ENCODE data around the gene ZKSCAN8. TPM values are rescaled to one million over a fixed set of nuclear protein-coding genes. Genes with fewer than 3 reads are reported as not detected.
"Not testable (repeated sequence)": the region's sequence is repeated elsewhere in the genome, so short reads cannot be mapped to it uniquely, and the experiment has no call there.

The ZKSCAN8 gene
- total RNA-seq, result 28.2 TPM

DNA sequence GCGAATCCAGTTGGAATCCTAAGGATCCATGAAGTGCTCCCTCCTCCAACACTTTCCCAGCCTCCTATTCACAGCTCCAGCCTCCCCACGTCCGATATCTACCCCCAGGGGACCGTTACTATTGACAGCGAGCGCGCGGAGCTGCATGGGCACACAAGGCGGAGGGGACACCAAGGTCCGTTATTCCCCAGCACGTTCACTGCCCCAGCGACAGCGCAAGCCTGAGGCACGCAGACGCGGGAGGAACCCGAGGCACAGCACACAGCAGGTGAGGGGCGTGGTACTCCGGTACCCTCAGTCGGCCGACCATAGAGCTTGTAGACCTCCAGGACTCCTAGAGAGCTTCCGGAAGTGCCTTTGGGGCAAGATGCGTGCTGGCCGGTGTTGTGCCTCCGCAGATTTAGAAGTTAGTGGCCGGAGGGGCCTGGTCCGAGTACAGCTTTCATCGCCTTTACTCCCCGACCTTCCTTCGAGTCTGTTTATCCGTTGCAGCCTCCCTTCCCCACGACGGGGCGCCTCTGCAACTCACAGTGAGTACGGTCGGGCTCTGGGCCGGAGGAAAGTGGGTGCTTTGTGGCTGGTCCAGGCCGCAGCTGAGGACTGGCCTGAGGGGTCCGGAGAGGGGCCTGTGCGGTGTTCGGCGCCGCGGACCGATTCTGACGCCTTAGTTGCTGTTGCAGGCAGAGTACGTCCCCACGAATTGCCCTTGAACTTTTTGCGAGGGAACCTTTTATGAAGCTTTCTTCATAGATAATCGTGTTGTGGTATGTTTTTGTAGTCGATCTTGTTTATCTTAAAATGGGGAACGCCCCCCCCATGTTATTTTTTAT lies at the start of gene ZKSCAN8:
ZKSCAN8 (plus strand) TSS at position 384 of the 830 bp plus-strand sequence. CDS start 6,525 bp downstream, outside the sequence.
- peak; percentile 86 for DNase-seq

- DNase-seq, result not testable (repeated sequence)
Measured at GRCh38 chr6:28102222-28102621, 39.5 kb upstream of the ZKSCAN8 start.

DNA sequence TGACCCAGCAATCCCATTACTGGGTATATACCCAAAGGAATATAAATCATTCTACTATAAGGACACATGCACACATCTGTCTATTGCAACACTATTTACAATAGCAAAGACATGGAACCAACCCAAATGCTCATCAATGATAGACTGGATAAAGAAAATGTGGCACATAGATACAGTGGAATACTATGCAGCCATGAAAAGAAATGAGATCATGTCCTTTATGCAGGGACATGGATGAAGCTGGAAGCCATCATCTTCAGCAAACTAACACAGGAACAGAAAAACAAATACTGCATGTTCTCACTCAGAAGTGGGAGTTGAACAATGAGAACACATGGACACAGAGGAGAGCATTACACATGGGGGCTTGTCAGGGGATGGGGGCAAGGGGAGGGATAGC lies 39.0 kb upstream of the ZKSCAN8 start:
- not testable (repeated sequence) for DNase-seq

- peak; percentile 81 for DNase-seq
Measured at GRCh38 chr6:28104392-28105244, 37.1 kb upstream of the ZKSCAN8 start.

GRCh38 chr6:28105245-28105639 lies 36.4 kb upstream of the ZKSCAN8 start:
- no peak for DNase-seq

- no peak for DNase-seq
Measured at GRCh38 chr6:28107506-28107905, 34.2 kb upstream of the ZKSCAN8 start.

- DNase-seq, result no peak
Measured at GRCh38 chr6:28111964-28112363, 29.7 kb upstream of the ZKSCAN8 start.

GRCh38 chr6:28115799-28116198 lies 25.9 kb upstream of the ZKSCAN8 start:
- no peak for DNase-seq

DNA sequence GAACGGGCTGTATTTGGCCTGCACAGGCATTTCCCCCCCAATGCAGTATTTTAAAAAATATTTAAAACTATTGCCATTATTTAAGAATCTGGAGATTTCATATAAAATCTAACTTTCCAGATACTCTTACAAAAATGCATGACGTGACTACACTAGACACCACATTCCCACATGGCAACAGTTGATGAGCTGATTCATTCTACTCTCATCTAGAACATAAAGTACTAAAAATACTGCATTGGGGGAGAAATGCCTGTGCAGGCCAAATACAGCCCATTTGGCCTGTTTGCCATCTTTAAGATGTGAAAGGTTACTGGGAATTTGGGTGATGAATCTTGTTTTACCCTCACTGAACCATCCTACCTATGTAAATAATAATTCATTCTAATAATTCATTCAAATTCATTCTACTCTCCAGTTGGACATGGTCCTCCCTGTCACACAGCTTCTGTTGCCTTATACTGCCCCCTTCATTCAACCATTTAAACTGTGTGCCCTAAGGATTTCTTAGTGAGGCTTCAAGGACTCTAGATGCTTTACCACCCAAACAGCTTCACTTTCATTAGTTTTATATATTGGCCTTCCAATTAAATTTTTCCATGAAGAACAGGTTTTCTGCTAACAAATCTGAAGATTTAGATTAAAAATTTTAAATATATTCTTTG lies 24.2 kb upstream of the ZKSCAN8 start:
- no peak for DNase-seq

DNA sequence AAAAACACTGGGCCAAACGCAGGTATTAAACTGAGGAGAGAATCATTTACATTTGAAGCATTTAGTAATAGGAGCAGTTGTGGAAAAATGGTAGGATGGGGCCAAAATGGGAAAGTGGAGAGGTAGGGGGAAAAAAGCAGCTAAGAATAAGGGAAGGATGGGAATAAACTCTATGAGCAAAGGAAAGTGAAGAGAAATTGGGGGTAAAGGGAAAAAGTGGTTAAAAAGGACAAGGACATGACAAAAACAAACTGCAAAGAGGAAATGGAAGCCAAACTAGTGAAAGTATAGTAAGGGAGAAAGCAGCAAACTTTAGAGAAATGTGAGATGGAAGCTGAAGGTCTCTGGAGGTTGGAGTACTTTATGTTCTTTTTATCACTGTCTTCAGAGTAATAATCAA lies 23.5 kb upstream of the ZKSCAN8 start:
- DNase-seq, result no peak

DNA sequence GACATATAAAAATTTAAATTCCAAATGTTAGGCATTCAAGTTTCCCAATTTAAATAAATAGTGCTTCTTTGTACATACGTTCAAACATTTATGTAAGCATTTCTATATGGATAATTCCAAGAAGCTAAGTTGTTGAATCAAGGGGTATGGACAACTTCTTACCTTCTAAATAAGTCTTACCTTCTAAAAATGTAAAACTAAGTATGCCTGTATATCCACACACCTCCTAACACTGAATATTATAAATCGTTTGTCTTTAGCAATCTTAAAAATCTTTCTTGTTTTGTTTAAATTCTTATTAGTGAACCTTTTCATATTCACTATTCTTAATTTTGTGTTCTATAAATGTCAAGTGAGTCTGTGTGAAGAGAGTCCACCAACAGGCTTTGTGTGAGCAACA lies 19.8 kb upstream of the ZKSCAN8 start:
- no peak for DNase-seq

DNA sequence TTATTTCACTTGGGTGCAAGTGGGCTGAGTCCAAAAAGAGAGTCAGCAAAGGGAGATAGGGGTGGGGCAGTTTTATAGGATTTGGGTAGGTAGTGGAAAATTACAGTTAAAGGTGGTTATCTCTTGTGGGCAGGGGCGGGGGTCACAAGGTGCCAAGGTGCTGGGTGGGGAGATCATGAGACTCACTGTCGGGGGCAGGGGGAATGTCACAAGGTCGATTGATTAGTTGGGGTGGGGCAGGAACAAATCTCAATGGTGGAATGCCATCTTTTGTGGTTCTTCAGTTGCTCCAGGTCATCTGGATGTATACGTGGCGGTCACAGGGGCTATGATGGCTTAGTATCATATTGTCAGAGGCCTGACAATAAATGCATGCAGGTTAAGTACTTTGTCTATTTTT lies 19.4 kb upstream of the ZKSCAN8 start:
- not testable (repeated sequence) for DNase-seq

DNA sequence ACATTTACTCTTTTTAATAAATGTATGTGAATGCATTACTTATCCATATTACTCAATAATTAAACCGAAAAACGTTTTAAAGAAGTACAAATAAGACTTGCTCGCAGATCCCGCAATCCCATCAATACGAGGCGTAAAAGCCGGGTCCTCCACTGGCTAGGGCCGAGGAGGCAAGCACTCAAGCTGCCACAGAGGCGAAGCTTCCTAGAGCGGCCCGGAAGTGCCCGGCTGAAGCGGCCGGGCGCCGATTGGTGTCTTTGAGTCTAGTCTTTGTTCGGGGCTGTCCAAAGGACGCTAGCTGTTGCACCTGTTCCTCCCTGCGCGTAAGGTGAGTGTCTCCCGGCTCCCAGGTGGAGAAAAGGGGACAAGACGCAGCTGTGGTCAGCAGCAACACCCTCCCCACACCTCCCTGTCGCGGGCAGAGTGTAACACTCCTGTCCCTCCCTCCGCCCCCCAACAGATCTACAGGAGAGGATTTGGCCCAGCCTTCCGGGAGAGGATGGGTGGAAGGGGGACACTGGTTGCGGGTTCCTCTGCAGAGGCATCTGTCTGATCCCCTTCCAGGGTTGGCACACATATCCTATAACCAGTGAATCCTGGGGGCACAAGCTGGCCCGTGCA lies 17.2 kb upstream of the ZKSCAN8 start, which contains the start of gene ZSCAN16:
ZSCAN16 (plus strand) TSS at position 260 of the 621 bp plus-strand sequence. CDS start 835 bp downstream, outside the sequence.
- DNase-seq, result peak; percentile 85

DNA sequence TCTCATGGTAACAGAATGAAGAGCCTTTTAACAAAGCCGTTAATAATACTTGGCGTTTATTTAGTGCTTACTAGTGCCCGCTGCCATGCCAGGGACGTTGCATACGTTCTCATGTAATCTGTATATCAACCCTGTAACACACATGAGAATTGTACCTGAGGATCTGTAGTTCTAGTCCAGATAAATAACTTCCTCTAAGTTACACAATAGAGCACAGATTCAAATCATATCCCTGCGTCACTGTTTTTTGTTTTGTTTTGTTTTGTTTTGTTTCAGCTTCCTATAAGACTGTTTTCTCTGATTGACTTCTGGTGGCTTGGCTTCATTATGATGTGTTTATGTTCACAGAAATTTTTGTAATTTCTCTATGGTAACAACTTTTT lies 16.7 kb upstream of the ZKSCAN8 start:
- DNase-seq, result no peak

- DNase-seq, result no peak
Measured at GRCh38 chr6:28125401-28125800, 16.3 kb upstream of the ZKSCAN8 start.

GRCh38 chr6:28134015-28134414 lies 7.7 kb upstream of the ZKSCAN8 start:
- no peak for DNase-seq

DNA sequence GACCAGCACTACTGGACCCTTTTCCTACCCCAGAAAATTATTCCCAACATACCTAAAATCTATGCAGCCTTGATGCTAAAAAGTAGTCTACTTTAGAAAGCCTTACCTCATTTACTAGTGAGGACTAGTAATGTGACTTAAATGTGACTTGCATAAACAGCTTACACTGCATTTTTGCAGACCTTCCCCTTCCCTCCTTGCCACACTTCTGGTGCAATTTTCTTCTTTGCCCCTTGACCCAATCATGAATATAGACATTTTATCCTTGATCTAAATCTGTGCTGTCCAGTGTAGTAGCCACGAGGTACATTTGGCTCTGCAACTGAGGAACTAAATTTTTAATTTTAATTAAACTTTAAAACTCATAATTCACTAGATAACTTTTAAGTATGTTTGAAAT lies 7.0 kb upstream of the ZKSCAN8 start:
- DNase-seq, result no peak

DNA sequence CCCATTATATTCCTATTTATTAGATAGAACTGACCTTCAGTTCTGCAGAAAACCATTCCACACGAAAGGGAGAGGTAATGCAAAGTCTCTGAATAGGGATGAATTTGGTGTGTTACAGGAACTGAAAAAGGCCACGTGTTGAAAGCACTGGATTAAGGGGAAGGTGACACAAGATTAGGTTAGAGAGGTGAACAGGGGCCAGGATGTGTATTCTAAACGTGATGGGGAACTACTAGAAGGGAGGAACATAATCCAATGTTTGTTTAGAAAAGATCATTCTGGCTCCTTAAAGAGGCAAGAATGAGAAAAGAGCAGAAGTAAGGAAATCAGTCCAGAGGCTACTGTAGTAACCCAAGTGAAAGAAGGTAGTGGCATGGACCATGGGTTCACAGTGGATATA lies 6.3 kb upstream of the ZKSCAN8 start:
- no peak for DNase-seq

GRCh38 chr6:28136585-28137504 lies 4.8 kb upstream of the ZKSCAN8 start:
- DNase-seq, result peak; percentile 87

GRCh38 chr6:28137505-28137981 lies 4.1 kb upstream of the ZKSCAN8 start:
- DNase-seq, result no peak

Data from occipital lobe (tissue), 2 donors.